Bronchial epithelial cell (primary cell): Measurements from ENCODE around the gene SNX12. TPM values are rescaled to one million over a fixed set of nuclear protein-coding genes. Genes with fewer than 3 reads are reported as not detected.

Experiments used
- DNase-seq: peaks from one replicate; pipeline ENCODE4 v3.0.0-alpha.2; 2010; ENCODE audit warnings: low read depth
- FAIRE-seq: peaks from 2 replicates; lab custom pipeline; 2011; peaks lifted over from hg19 to GRCh38; lab: Jason Lieb, UNC
- H3K27me3 ChIP-seq: 2 replicates; pipeline ENCODE4 v1.5.1; 2011; ENCODE audit warnings: low read length; ENCODE audit not compliant: control insufficient read depth, insufficient read depth
- H3K36me3 ChIP-seq: 2 replicates; pipeline ENCODE4 v1.5.1; 2011; ENCODE audit warnings: low read length; ENCODE audit not compliant: control insufficient read depth, insufficient read depth
- H3K4me3 ChIP-seq: 2 replicates; pipeline ENCODE4 v1.5.1; 2011; ENCODE audit warnings: mild to moderate bottlenecking, low read depth, low read length, control low read depth
- total RNA-seq: library from RNA; depleted of rRNA; stranded (reverse); fragments of >200 nt; gene quantifications from 2 replicates; pipeline ENCODE4 v1.2.1, GENCODE V29; 2014
- TF ChIP-seq, protein P1 (sequence below): IDR thresholded peaks from 2 replicates; pipeline ENCODE4 v1.5.1; 2011; ENCODE audit warnings: mild to moderate bottlenecking, moderate library complexity, low read length, control low read depth, inconsistent platforms; ENCODE audit not compliant: insufficient read depth, severe bottlenecking

Gene SNX12
- total RNA-seq, 1 donor from 2014 or later = 75.3 TPM

DNA sequence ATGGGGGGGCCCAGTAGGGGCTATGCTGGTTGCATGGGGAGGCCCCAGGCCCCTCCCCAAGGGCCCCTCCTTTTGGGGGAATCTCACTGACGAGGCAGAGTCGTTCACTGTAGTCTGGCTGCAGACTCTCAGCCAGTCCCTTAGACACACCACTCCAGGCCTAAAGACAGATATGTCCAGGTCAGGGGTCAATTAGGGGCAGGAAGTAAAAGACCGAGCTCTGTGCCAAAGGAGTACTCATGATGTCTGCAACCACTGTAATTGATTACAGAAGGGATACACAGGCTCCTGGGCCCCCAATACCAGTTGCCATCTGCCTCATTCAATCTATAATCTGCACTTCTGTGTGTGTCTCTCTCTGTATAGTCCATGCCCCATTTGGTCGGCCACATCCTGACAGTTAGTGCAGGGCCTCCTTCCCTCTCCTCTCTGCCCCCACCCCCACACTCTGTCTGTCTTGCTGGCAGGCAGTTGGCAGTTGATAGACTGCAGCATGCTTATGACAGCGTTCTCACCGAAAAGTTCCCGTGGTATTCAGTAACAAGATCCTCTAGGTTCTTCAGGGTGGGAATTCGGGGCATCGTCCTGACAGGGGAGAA is 39.7 kb upstream of the SNX12 start:
- FAIRE-seq (no peak), DNase-seq (no peak)
- Histone ChIP-seq H3K36me3 (no peaks in the 10 kb centered on the region), H3K27me3 (no peaks in the 10 kb centered on the region), H3K4me3 (no peak overlapping the region)
- TF ChIP-seq, protein P1, sequence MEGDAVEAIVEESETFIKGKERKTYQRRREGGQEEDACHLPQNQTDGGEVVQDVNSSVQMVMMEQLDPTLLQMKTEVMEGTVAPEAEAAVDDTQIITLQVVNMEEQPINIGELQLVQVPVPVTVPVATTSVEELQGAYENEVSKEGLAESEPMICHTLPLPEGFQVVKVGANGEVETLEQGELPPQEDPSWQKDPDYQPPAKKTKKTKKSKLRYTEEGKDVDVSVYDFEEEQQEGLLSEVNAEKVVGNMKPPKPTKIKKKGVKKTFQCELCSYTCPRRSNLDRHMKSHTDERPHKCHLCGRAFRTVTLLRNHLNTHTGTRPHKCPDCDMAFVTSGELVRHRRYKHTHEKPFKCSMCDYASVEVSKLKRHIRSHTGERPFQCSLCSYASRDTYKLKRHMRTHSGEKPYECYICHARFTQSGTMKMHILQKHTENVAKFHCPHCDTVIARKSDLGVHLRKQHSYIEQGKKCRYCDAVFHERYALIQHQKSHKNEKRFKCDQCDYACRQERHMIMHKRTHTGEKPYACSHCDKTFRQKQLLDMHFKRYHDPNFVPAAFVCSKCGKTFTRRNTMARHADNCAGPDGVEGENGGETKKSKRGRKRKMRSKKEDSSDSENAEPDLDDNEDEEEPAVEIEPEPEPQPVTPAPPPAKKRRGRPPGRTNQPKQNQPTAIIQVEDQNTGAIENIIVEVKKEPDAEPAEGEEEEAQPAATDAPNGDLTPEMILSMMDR = no peak

DNA sequence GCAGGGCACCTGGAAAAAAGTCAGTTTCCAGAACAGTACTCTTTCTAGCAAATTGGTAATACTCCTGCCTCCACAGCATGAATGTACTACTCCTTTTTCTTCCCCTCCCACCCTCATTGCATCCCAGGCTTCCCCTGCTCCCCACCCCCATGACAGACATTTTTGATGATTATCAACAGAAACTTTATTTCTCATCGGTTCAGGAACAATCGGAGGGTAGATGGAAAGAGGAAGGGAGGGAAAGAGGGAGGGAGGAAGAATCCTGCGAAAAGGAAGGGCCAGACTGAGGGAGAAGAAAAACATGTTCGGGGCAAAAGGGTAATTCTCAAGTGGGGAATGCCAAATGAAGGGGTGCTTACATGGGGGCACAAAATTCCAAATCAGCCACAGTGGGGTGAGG is 39.1 kb upstream of the SNX12 start:
- no peaks in the 10 kb centered on the region for H3K27me3 ChIP-seq
- TF ChIP-seq, protein P1 = no peak
- no peak overlapping the region for H3K4me3 ChIP-seq
- FAIRE-seq (no peak), DNase-seq (no peak)
- H3K36me3 ChIP-seq = no peaks in the 10 kb centered on the region

DNA sequence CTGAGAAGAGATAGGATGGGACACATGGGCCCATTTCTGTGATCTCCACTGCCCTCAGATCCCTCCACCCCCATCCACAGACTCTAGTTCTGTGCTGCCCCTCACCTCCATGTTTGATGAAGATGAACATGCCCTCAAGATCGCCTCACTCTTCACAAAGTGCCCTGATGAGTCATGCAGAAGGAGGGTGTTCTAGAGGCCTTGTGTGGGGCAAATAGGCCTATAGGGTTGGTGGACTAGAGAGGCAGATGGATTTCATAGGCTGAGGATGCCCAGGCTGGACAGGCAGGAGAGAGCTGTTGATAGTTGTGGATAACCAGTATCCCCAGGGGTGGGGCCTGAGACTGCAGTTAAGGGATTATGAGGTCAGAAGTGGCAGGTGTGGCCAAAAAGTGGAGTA is 38.3 kb upstream of the SNX12 start, which contains the start of gene CXorf65:
TSS of gene CXorf65 (minus strand) at position 314 of the 400 bp plus-strand sequence. CDS start at position 130, 184 bp downstream.
- Histone ChIP-seq H3K27me3 (no peaks in the 10 kb centered on the region), H3K36me3 (no peaks in the 10 kb centered on the region), H3K4me3 (no peak within 1 kb of the TSS)
- FAIRE-seq (no peak), DNase-seq (no peak)
- TF ChIP-seq, protein P1 = no peak

DNA sequence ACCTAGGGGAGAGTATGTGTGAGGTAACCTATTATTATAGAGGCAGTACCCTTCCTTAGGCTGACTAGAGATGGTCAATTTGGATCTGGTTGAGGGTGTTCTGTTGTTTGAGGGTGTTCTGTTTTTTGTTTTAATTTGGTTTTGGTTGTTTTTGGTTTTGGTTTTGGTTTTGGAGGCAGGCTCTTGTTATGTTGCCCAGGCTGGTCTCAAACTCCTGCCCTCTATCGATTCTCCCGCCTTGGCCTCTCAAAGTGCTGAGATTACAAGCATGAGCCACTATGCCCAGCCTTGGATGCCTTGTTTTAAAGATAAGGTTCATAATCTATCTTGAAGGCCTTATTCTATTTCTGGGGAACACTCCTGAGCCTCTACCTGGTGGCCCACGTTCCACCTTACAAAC is 37.5 kb upstream of the SNX12 start:
- Histone ChIP-seq H3K36me3 (no peaks in the 10 kb centered on the region), H3K4me3 (no peak overlapping the region), H3K27me3 (no peaks in the 10 kb centered on the region)
- FAIRE-seq (no peak), DNase-seq (no peak)
- TF ChIP-seq, protein P1 = no peak

DNA sequence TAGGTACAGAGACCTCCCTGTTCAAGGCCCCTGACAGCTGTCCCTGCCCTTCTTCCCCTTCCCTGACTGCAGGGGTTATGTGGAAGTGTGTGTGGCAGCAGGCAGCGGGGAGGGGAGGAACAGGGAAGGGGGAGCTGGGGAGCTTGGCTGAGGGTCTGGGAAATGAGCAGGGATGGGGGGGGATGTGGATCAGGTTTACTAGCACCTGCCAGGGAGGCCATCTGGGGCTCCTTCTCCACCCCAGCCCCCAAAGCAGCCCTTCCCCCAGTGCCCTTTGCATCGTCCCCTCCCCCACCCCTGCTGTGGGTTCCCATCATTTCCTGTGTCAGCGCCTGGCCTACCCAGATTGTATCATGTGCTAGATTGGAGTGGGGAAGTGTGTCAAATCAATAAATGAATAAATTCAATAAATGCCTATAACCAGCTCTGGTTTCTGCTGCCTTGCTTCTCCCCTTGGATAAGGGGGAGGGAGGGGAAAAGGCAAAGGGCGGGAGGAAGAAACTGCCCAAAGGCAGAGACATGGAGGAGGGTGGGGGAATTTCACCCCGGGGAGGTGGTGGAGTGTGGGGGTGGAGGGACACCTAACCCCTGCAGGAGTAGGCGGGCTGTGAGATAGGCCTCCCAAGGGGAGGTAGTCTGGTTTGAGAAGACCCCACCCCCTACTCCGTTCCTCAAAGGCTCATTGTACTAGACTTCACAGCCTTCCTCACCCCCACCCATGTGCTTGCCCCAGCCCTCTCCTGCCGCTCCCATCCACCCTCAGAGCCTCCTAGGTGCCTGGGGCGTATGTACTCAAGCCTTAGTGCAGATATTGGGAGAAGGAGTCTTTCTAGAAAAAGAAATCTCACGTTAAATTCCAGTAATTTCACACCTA is 35.2 kb upstream of the SNX12 start:
- TF ChIP-seq, protein P1 = no peak
- Histone ChIP-seq H3K4me3 (no peak overlapping the region), H3K36me3 (no peaks in the 10 kb centered on the region), H3K27me3 (no peaks in the 10 kb centered on the region)
- DNase-seq (no peak), FAIRE-seq (no peak)
